CD4-positive, alpha-beta T cell treated with Interleukin-1 beta for 1 hour (primary cell): ENCODE data around the gene AGBL4.

Experiments used
- DNase-seq, 2 donors: peaks; one replicate each; pipeline ENCODE4 v3.0.0-alpha.2; 2020 to 2022

AGBL4 gene

GRCh38 chr1:48695161-48695560 lies 1328.6 kb downstream of the AGBL4 start:
- DNase-seq: no peak

GRCh38 chr1:48693674-48694320 lies 1330.0 kb downstream of the AGBL4 start:
- DNase-seq: no peak

GRCh38 chr1:48693180-48693579 lies 1330.6 kb downstream of the AGBL4 start:
- no peak for DNase-seq

- no peak for DNase-seq
Measured at GRCh38 chr1:48692235-48692634, 1331.5 kb downstream of the AGBL4 start.

GRCh38 chr1:48691429-48692001 lies 1332.2 kb downstream of the AGBL4 start:
- no peak for DNase-seq

GRCh38 chr1:48688102-48688760 lies 1335.5 kb downstream of the AGBL4 start:
- DNase-seq: no peak

- no peak for DNase-seq
Measured at GRCh38 chr1:48687282-48688045, 1336.3 kb downstream of the AGBL4 start.

GRCh38 chr1:48686159-48686558 lies 1337.6 kb downstream of the AGBL4 start:
- no peak for DNase-seq

GRCh38 chr1:48684381-48684780 lies 1339.4 kb downstream of the AGBL4 start:
- no peak for DNase-seq

GRCh38 chr1:48683839-48684238 lies 1339.9 kb downstream of the AGBL4 start:
- DNase-seq: no peak

- DNase-seq: no peak
Measured at GRCh38 chr1:48681476-48682305, 1342.1 kb downstream of the AGBL4 start.

GRCh38 chr1:48680411-48681035 lies 1343.2 kb downstream of the AGBL4 start:
- DNase-seq: no peak

GRCh38 chr1:48679859-48680258 lies 1343.9 kb downstream of the AGBL4 start:
- no peak for DNase-seq

GRCh38 chr1:48678710-48679505 lies 1344.8 kb downstream of the AGBL4 start:
- no peak for DNase-seq

- peak; percentile 10 to 35 for DNase-seq
Measured at GRCh38 chr1:48677306-48678287, 1346.2 kb downstream of the AGBL4 start.

GRCh38 chr1:48676822-48677221 lies 1346.9 kb downstream of the AGBL4 start:
- DNase-seq: no peak

- DNase-seq: no peak
Measured at GRCh38 chr1:48676376-48676775, 1347.4 kb downstream of the AGBL4 start.

- no peak for DNase-seq
Measured at GRCh38 chr1:48675251-48675650, 1348.5 kb downstream of the AGBL4 start.

- DNase-seq: no peak
Measured at GRCh38 chr1:48674641-48675040, 1349.1 kb downstream of the AGBL4 start.
